ENCODE measurements around the gene MBD1. TPM values are rescaled to one million over a fixed set of nuclear protein-coding genes. Genes with fewer than 3 reads are reported as not detected.

Gene MBD1
- total RNA-seq, 1 experiment from 2014 or later = 58.1 TPM

- TF ChIP-seq CTCF (conservative IDR thresholded peaks at IDR 0.05) = no peak
- Histone ChIP-seq H2AFZ (ENCODE audit: low read length) (no peak overlapping the region), H3K4ac (ENCODE audit: low read depth, low read length) (no peak overlapping the region), H4K5ac (ENCODE audit: insufficient read length, low read depth, low read length) (no peak overlapping the region), H4K8ac (replicated peaks; ENCODE audit: insufficient read length, low read depth, low read length) (no peak overlapping the region), H3K27me3 (ENCODE audit: insufficient read depth, low read length) (no peaks in the 10 kb centered on the region), H2BK5ac (ENCODE audit: insufficient read length, low read length) (no peak overlapping the region), H3K56ac (ENCODE audit: insufficient read length, low read depth, low read length) (no peak overlapping the region), H4K20me1 (ENCODE audit: control insufficient read depth, insufficient read depth, insufficient read length) (no peaks in the 10 kb centered on the region), H2BK15ac (ENCODE audit: low read depth, low read length) (no peak overlapping the region), H2BK12ac (ENCODE audit: insufficient read length, low read depth, low read length) (no peak overlapping the region), H2BK120ac (ENCODE audit: low read depth, low read length, poor library complexity, severe bottlenecking) (no peak overlapping the region), H3K23me2 (ENCODE audit: insufficient read length, low read depth, low read length, poor library complexity, severe bottlenecking) (peaks cover 15% of the 10 kb centered on the region), H2BK20ac (ENCODE audit: low read depth, low read length, poor library complexity, severe bottlenecking) (no peak overlapping the region), H4K91ac (ENCODE audit: insufficient read length, low read depth, low read length) (no peak overlapping the region), H3K27ac (ENCODE audit: insufficient read length, low read depth, low read length) (no peak overlapping the region), H3K4me2 (ENCODE audit: insufficient read depth, insufficient read length, low read length) (no peak overlapping the region), H3K4me1 (ENCODE audit: insufficient read depth, low read length) (no peaks in the 10 kb centered on the region), H2AK5ac (ENCODE audit: insufficient read length, low read length) (no peak overlapping the region), H3K14ac (ENCODE audit: insufficient read depth, low read length) (no peak overlapping the region), H3K79me2 (ENCODE audit: insufficient read depth, low read length) (no peaks in the 10 kb centered on the region; the same call in 1 of the 2 replicates), H3K23ac (ENCODE audit: insufficient read length, low read depth, low read length) (no peak overlapping the region), H3K18ac (ENCODE audit: insufficient read length, low read depth, low read length) (no peak overlapping the region), H3K9me3 (ENCODE audit: control insufficient read depth, low read depth, low read length) (no peaks in the 10 kb centered on the region), H3K9ac (ENCODE audit: extremely low read depth, insufficient read length, low read length) (no peak overlapping the region), H3T11ph (ENCODE audit: low read length) (no peak overlapping the region), H3K79me1 (ENCODE audit: insufficient read depth, low read depth, low read length, poor library complexity, severe bottlenecking) (no peaks in the 10 kb centered on the region)
- no peak for DNase-seq
- H3K4me3 Mint-ChIP-seq = no peak overlapping the region
- peaks cover 15 to 22% of the 10 kb centered on the region in 2 experiments for H3K4me1 Mint-ChIP-seq
- no CpG with 5 or more reads among the region's 13 CpGs for WGBS (ENCODE audit: extremely low coverage, insufficient read length, low lambda C conversion rate)
- H3K9me3 Mint-ChIP-seq = no peaks in the 10 kb centered on the region; a peak in 1 of 5 replicates
- H3K36me3 Mint-ChIP-seq (ENCODE audit: insufficient read depth in 1 of 3, low read depth in 3 of 3) = peaks cover 40 to 44% (median 44%) of the 10 kb centered on the region in 3 experiments; a peak in 6 of 7 replicates
- no peak overlapping the region for H3K27ac Mint-ChIP-seq
- no peaks in the 10 kb centered on the region for H3K27me3 Mint-ChIP-seq (ENCODE audit: low read depth)
Observed at GRCh38 chr18:50285071-50285470, 3.7 kb upstream of the MBD1 start.
